Stimulated activated naive CD8-positive, alpha-beta T cell treated with anti-CD3 and anti-CD28 coated beads, Interleukin-15, Interleukin-2, amounts not matched to agents 100 ng/mL and 50 ng/mL, for 24 hours (primary cell): Measurements from ENCODE around the gene GRIK1.

ENCODE experiments used
- H3K27ac Mint-ChIP-seq: one replicate; pipeline ENCODE4 v1.8.0; 2021; ENCODE audit warnings: mild to moderate bottlenecking, mixed read lengths
- H3K27me3 Mint-ChIP-seq: one replicate; pipeline ENCODE4 v1.8.0; 2021; ENCODE audit warnings: mixed read lengths
- H3K36me3 Mint-ChIP-seq: one replicate; pipeline ENCODE4 v1.8.0; 2021; ENCODE audit warnings: low read depth, mixed read lengths
- H3K4me1 Mint-ChIP-seq: one replicate; pipeline ENCODE4 v1.8.0; 2021; ENCODE audit warnings: low read depth, mixed read lengths
- H3K4me3 Mint-ChIP-seq: one replicate; pipeline ENCODE4 v1.8.0; 2021; ENCODE audit warnings: mild to moderate bottlenecking, mixed read lengths
- H3K9me3 Mint-ChIP-seq: one replicate; pipeline ENCODE4 v1.8.0; 2021; ENCODE audit warnings: mixed read lengths

Gene GRIK1

GRCh38 chr21:29798840-29799239 is 141.0 kb downstream of the GRIK1 start:
- H3K9me3 Mint-ChIP-seq = no peaks in the 10 kb centered on the region
- no peak overlapping the region for H3K4me3 Mint-ChIP-seq
- H3K4me1 Mint-ChIP-seq = no peaks in the 10 kb centered on the region
- H3K27me3 Mint-ChIP-seq = peaks cover 5% of the 10 kb centered on the region
- no peaks in the 10 kb centered on the region for H3K36me3 Mint-ChIP-seq
- no peak overlapping the region for H3K27ac Mint-ChIP-seq

- Mint-ChIP-seq H3K27ac (no peak overlapping the region), H3K27me3 (no peaks in the 10 kb centered on the region)
Measured at GRCh38 chr21:29797155-29797554, 142.6 kb downstream of the GRIK1 start.

GRCh38 chr21:29793712-29794111 is 146.1 kb downstream of the GRIK1 start:
- Mint-ChIP-seq H3K4me1 (no peaks in the 10 kb centered on the region), H3K9me3 (no peaks in the 10 kb centered on the region), H3K4me3 (no peak overlapping the region), H3K27me3 (no peaks in the 10 kb centered on the region), H3K36me3 (no peaks in the 10 kb centered on the region), H3K27ac (no peak overlapping the region)

More at GRCh38 chr21:29797155-29797554, 142.6 kb downstream of the GRIK1 start:
- H3K9me3 Mint-ChIP-seq = no peaks in the 10 kb centered on the region
- H3K36me3 Mint-ChIP-seq = no peaks in the 10 kb centered on the region
- no peaks in the 10 kb centered on the region for H3K4me1 Mint-ChIP-seq
- H3K4me3 Mint-ChIP-seq = no peak overlapping the region

GRCh38 chr21:29789393-29789792 is 150.4 kb downstream of the GRIK1 start:
- Mint-ChIP-seq H3K27me3 (peaks cover 3% of the 10 kb centered on the region), H3K27ac (no peak overlapping the region), H3K9me3 (no peaks in the 10 kb centered on the region), H3K36me3 (no peaks in the 10 kb centered on the region), H3K4me1 (no peaks in the 10 kb centered on the region), H3K4me3 (no peak overlapping the region)

- Mint-ChIP-seq H3K27me3 (peaks cover 3% of the 10 kb centered on the region), H3K9me3 (no peaks in the 10 kb centered on the region), H3K36me3 (no peaks in the 10 kb centered on the region), H3K4me3 (no peak overlapping the region), H3K27ac (no peak overlapping the region), H3K4me1 (no peaks in the 10 kb centered on the region)
Measured at GRCh38 chr21:29788752-29789151, 151.0 kb downstream of the GRIK1 start.

- Mint-ChIP-seq H3K9me3 (no peaks in the 10 kb centered on the region), H3K4me3 (no peak overlapping the region), H3K27ac (no peak overlapping the region), H3K27me3 (peaks cover 3% of the 10 kb centered on the region), H3K36me3 (no peaks in the 10 kb centered on the region), H3K4me1 (no peaks in the 10 kb centered on the region)
Measured at GRCh38 chr21:29787361-29787909, 152.4 kb downstream of the GRIK1 start.

GRCh38 chr21:29786496-29787360 is 153.1 kb downstream of the GRIK1 start:
- peaks cover 3% of the 10 kb centered on the region for H3K27me3 Mint-ChIP-seq
- H3K36me3 Mint-ChIP-seq = no peaks in the 10 kb centered on the region
- no peaks in the 10 kb centered on the region for H3K4me1 Mint-ChIP-seq
- H3K9me3 Mint-ChIP-seq = no peaks in the 10 kb centered on the region
- H3K27ac Mint-ChIP-seq = no peak overlapping the region
- H3K4me3 Mint-ChIP-seq = no peak overlapping the region

GRCh38 chr21:29777160-29777559 is 162.6 kb downstream of the GRIK1 start:
- no peaks in the 10 kb centered on the region for H3K9me3 Mint-ChIP-seq
- H3K27me3 Mint-ChIP-seq = no peaks in the 10 kb centered on the region

GRCh38 chr21:29775462-29775861 is 164.3 kb downstream of the GRIK1 start:
- no peaks in the 10 kb centered on the region for H3K36me3 Mint-ChIP-seq
- H3K27ac Mint-ChIP-seq = no peak overlapping the region
- H3K4me1 Mint-ChIP-seq = no peaks in the 10 kb centered on the region
- H3K9me3 Mint-ChIP-seq = no peaks in the 10 kb centered on the region
- no peaks in the 10 kb centered on the region for H3K27me3 Mint-ChIP-seq
- H3K4me3 Mint-ChIP-seq = no peak overlapping the region

More at GRCh38 chr21:29777160-29777559, 162.6 kb downstream of the GRIK1 start:
- Mint-ChIP-seq H3K4me3 (no peak overlapping the region), H3K36me3 (no peaks in the 10 kb centered on the region), H3K4me1 (no peaks in the 10 kb centered on the region), H3K27ac (no peak overlapping the region)

GRCh38 chr21:29771491-29772066 is 168.2 kb downstream of the GRIK1 start:
- Mint-ChIP-seq H3K27ac (no peak overlapping the region), H3K4me1 (no peaks in the 10 kb centered on the region), H3K4me3 (no peak overlapping the region), H3K9me3 (no peaks in the 10 kb centered on the region), H3K27me3 (no peaks in the 10 kb centered on the region), H3K36me3 (no peaks in the 10 kb centered on the region)

- no peaks in the 10 kb centered on the region for H3K27me3 Mint-ChIP-seq
- H3K9me3 Mint-ChIP-seq = no peaks in the 10 kb centered on the region
- no peak overlapping the region for H3K4me3 Mint-ChIP-seq
- no peak overlapping the region for H3K27ac Mint-ChIP-seq
- H3K36me3 Mint-ChIP-seq = no peaks in the 10 kb centered on the region
- H3K4me1 Mint-ChIP-seq = no peaks in the 10 kb centered on the region
Measured at GRCh38 chr21:29763674-29764073, 176.1 kb downstream of the GRIK1 start.

GRCh38 chr21:29762570-29763082 is 177.2 kb downstream of the GRIK1 start:
- Mint-ChIP-seq H3K27ac (no peak overlapping the region), H3K4me1 (no peaks in the 10 kb centered on the region), H3K36me3 (no peaks in the 10 kb centered on the region), H3K9me3 (no peaks in the 10 kb centered on the region), H3K27me3 (no peaks in the 10 kb centered on the region), H3K4me3 (no peak overlapping the region)

GRCh38 chr21:29753216-29753615 is 186.6 kb downstream of the GRIK1 start:
- Mint-ChIP-seq H3K27me3 (no peaks in the 10 kb centered on the region), H3K27ac (no peak overlapping the region), H3K4me3 (no peak overlapping the region), H3K36me3 (no peaks in the 10 kb centered on the region), H3K9me3 (no peaks in the 10 kb centered on the region), H3K4me1 (no peaks in the 10 kb centered on the region)

- no peak overlapping the region for H3K27ac Mint-ChIP-seq
- H3K4me1 Mint-ChIP-seq = no peaks in the 10 kb centered on the region
- H3K9me3 Mint-ChIP-seq = no peaks in the 10 kb centered on the region
- no peaks in the 10 kb centered on the region for H3K27me3 Mint-ChIP-seq
- H3K36me3 Mint-ChIP-seq = no peaks in the 10 kb centered on the region
- H3K4me3 Mint-ChIP-seq = no peak overlapping the region
Measured at GRCh38 chr21:29751473-29752185, 188.2 kb downstream of the GRIK1 start.

GRCh38 chr21:29749957-29750356 is 189.8 kb downstream of the GRIK1 start:
- Mint-ChIP-seq H3K9me3 (no peaks in the 10 kb centered on the region), H3K27me3 (no peaks in the 10 kb centered on the region), H3K36me3 (no peaks in the 10 kb centered on the region), H3K4me3 (no peak overlapping the region), H3K4me1 (no peaks in the 10 kb centered on the region), H3K27ac (no peak overlapping the region)
